Measurements from ENCODE around the gene TNS3. TPM values are rescaled to one million over a fixed set of nuclear protein-coding genes. Genes with fewer than 3 reads are reported as not detected.

Gene TNS3
- total RNA-seq, 1 donor from 2014 or later, result 120 TPM

GRCh38 chr7:47574482-47575329 is 7.2 kb downstream of the TNS3 start:
- peak overlapping the region; percentile 8 for H3K4me3 Mint-ChIP-seq (ENCODE audit: low read depth)
- H3K27me3 Mint-ChIP-seq, result no peaks in the 10 kb centered on the region
- H3K4me1 Mint-ChIP-seq (ENCODE audit: low read depth), result peaks cover 84% of the 10 kb centered on the region
- no peak for TF ChIP-seq CTCF (IDR thresholded peaks at IDR 0.05; ENCODE audit: unreplicated experiment)
- H3K9me3 Mint-ChIP-seq (ENCODE audit: low read depth), result no peaks in the 10 kb centered on the region
- no peak for DNase-seq (ENCODE audit: low spot score, unreplicated experiment)
- H3K36me3 Mint-ChIP-seq (ENCODE audit: insufficient read depth), result peaks cover 7% of the 10 kb centered on the region
- H3K27ac Mint-ChIP-seq, result peak overlapping the region; percentile 96

GRCh38 chr7:47573758-47574481 is 8.0 kb downstream of the TNS3 start:
- peaks cover 7% of the 10 kb centered on the region for H3K36me3 Mint-ChIP-seq (ENCODE audit: insufficient read depth)
- TF ChIP-seq CTCF (IDR thresholded peaks at IDR 0.05; ENCODE audit: unreplicated experiment), result no peak
- no peak for DNase-seq (ENCODE audit: low spot score, unreplicated experiment)
- peak overlapping the region; percentile 96 for H3K27ac Mint-ChIP-seq
- H3K4me3 Mint-ChIP-seq (ENCODE audit: low read depth), result peak overlapping the region; percentile 59
- H3K4me1 Mint-ChIP-seq (ENCODE audit: low read depth), result peaks cover 78% of the 10 kb centered on the region
- H3K9me3 Mint-ChIP-seq (ENCODE audit: low read depth), result no peaks in the 10 kb centered on the region
- no peaks in the 10 kb centered on the region for H3K27me3 Mint-ChIP-seq

GRCh38 chr7:47572939-47573757 is 8.8 kb downstream of the TNS3 start:
- Mint-ChIP-seq H3K9me3 (ENCODE audit: low read depth) (no peaks in the 10 kb centered on the region), H3K27ac (peak overlapping the region; percentile 96), H3K4me3 (ENCODE audit: low read depth) (peak overlapping the region; percentile 59), H3K36me3 (ENCODE audit: insufficient read depth) (peaks cover 11% of the 10 kb centered on the region), H3K4me1 (ENCODE audit: low read depth) (peaks cover 75% of the 10 kb centered on the region), H3K27me3 (no peaks in the 10 kb centered on the region)
- TF ChIP-seq CTCF (IDR thresholded peaks at IDR 0.05; ENCODE audit: unreplicated experiment), result no peak
- no peak for DNase-seq (ENCODE audit: low spot score, unreplicated experiment)

- H3K27ac Mint-ChIP-seq, result peak overlapping the region; percentile 92
Measured at GRCh38 chr7:47572094-47572445, 9.8 kb downstream of the TNS3 start.

More at GRCh38 chr7:47572094-47572445, 9.8 kb downstream of the TNS3 start:
- Mint-ChIP-seq H3K27me3 (no peaks in the 10 kb centered on the region), H3K9me3 (ENCODE audit: low read depth) (no peaks in the 10 kb centered on the region), H3K36me3 (ENCODE audit: insufficient read depth) (peaks cover 12% of the 10 kb centered on the region), H3K4me3 (ENCODE audit: low read depth) (no peak overlapping the region), H3K4me1 (ENCODE audit: low read depth) (peaks cover 69% of the 10 kb centered on the region)
- no peak for TF ChIP-seq CTCF (IDR thresholded peaks at IDR 0.05; ENCODE audit: unreplicated experiment)
- no peak for DNase-seq (ENCODE audit: low spot score, unreplicated experiment)

Data from progenitor cell of endocrine pancreas (in vitro differentiated cells).